Measurements from ENCODE around the gene PTCSC3. TPM values are rescaled to one million over a fixed set of nuclear protein-coding genes. Genes with fewer than 3 reads are reported as not detected.

PTCSC3 gene
- total and polyA plus RNA-seq, 10 of the 15 experiments (the other 5 are each of a cell fraction or from before 2014, with no cell fraction given): not detected

- TF ChIP-seq, protein P1, sequence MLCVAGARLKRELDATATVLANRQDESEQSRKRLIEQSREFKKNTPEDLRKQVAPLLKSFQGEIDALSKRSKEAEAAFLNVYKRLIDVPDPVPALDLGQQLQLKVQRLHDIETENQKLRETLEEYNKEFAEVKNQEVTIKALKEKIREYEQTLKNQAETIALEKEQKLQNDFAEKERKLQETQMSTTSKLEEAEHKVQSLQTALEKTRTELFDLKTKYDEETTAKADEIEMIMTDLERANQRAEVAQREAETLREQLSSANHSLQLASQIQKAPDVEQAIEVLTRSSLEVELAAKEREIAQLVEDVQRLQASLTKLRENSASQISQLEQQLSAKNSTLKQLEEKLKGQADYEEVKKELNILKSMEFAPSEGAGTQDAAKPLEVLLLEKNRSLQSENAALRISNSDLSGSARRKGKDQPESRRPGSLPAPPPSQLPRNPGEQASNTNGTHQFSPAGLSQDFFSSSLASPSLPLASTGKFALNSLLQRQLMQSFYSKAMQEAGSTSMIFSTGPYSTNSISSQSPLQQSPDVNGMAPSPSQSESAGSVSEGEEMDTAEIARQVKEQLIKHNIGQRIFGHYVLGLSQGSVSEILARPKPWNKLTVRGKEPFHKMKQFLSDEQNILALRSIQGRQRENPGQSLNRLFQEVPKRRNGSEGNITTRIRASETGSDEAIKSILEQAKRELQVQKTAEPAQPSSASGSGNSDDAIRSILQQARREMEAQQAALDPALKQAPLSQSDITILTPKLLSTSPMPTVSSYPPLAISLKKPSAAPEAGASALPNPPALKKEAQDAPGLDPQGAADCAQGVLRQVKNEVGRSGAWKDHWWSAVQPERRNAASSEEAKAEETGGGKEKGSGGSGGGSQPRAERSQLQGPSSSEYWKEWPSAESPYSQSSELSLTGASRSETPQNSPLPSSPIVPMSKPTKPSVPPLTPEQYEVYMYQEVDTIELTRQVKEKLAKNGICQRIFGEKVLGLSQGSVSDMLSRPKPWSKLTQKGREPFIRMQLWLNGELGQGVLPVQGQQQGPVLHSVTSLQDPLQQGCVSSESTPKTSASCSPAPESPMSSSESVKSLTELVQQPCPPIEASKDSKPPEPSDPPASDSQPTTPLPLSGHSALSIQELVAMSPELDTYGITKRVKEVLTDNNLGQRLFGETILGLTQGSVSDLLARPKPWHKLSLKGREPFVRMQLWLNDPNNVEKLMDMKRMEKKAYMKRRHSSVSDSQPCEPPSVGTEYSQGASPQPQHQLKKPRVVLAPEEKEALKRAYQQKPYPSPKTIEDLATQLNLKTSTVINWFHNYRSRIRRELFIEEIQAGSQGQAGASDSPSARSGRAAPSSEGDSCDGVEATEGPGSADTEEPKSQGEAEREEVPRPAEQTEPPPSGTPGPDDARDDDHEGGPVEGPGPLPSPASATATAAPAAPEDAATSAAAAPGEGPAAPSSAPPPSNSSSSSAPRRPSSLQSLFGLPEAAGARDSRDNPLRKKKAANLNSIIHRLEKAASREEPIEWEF (IDR thresholded peaks at IDR 0.05; ENCODE audit: insufficient replicate concordance, low read depth, low read length): no peak
- no peak for TF ChIP-seq MYC (IDR thresholded peaks at IDR 0.05; ENCODE audit: insufficient read depth, insufficient read length, insufficient replicate concordance, low read length, severe bottlenecking)
Observed at GRCh38 chr14:36134038-36134437, 42.5 kb downstream of the PTCSC3 start (continued).

- RAD21 ChIA-PET (ENCODE audit: unreplicated experiment): no interaction called here
- DNase-seq (ENCODE audit: low read depth, low spot score) (no peak), FAIRE-seq (no peak), ATAC-seq (no peak)
- in situ Hi-C loops (cut with MboI): no loop called here
- H3K4me3 ChIP-seq: no peak overlapping the region
- SMC1A ChIA-PET (ENCODE audit: uncharacterized antibody, unreplicated experiment): no interaction called here
- POLR2A ChIA-PET: no interaction called here
- H3K4me1 ChIP-seq (ENCODE audit: control insufficient read depth, insufficient read depth, low read length): no peaks in the 10 kb centered on the region
- H3K9ac ChIP-seq (ENCODE audit: control insufficient read depth, insufficient read depth, low read length): no peak overlapping the region
- no peak overlapping the region for H3K4me2 ChIP-seq (ENCODE audit: control insufficient read depth, insufficient read depth)
- H3K79me2 ChIP-seq (ENCODE audit: control insufficient read depth, insufficient read depth, low read length): no peaks in the 10 kb centered on the region
- no peak overlapping the region for H2AFZ ChIP-seq (ENCODE audit: control insufficient read depth, low read depth, low read length)
- no peaks in the 10 kb centered on the region for H4K20me1 ChIP-seq (ENCODE audit: control insufficient read depth, insufficient read depth)
- H3K27ac ChIP-seq (ENCODE audit: control insufficient read depth, insufficient read depth): no peak overlapping the region
- CTCF ChIA-PET: no interaction called here
- H3K9me3 ChIP-seq (replicated peaks; ENCODE audit: control insufficient read depth, insufficient read depth, low read length): no peaks in the 10 kb centered on the region
- intact Hi-C loops (cut with micrococcal nuclease; ENCODE audit: unreplicated experiment): no loop called here
- 0% methylated on average over 1 of the region's 1 CpG for WGBS (ENCODE audit: insufficient coverage, insufficient replicate concordance, low lambda C conversion rate, missing lambda C conversion rate)
- no peaks in the 10 kb centered on the region for H3K36me3 ChIP-seq (ENCODE audit: control insufficient read depth in 2 of 2, insufficient read depth in 2 of 2, low read length in 1 of 2)
- no peaks in the 10 kb centered on the region for H3K27me3 ChIP-seq (replicated peaks in 1 of 2; ENCODE audit: control insufficient read depth in 2 of 2, insufficient read depth in 2 of 2, low read length in 1 of 2)
- BruUV-seq (replicated peaks): no TSS peak
- TF ChIP-seq, protein P2, sequence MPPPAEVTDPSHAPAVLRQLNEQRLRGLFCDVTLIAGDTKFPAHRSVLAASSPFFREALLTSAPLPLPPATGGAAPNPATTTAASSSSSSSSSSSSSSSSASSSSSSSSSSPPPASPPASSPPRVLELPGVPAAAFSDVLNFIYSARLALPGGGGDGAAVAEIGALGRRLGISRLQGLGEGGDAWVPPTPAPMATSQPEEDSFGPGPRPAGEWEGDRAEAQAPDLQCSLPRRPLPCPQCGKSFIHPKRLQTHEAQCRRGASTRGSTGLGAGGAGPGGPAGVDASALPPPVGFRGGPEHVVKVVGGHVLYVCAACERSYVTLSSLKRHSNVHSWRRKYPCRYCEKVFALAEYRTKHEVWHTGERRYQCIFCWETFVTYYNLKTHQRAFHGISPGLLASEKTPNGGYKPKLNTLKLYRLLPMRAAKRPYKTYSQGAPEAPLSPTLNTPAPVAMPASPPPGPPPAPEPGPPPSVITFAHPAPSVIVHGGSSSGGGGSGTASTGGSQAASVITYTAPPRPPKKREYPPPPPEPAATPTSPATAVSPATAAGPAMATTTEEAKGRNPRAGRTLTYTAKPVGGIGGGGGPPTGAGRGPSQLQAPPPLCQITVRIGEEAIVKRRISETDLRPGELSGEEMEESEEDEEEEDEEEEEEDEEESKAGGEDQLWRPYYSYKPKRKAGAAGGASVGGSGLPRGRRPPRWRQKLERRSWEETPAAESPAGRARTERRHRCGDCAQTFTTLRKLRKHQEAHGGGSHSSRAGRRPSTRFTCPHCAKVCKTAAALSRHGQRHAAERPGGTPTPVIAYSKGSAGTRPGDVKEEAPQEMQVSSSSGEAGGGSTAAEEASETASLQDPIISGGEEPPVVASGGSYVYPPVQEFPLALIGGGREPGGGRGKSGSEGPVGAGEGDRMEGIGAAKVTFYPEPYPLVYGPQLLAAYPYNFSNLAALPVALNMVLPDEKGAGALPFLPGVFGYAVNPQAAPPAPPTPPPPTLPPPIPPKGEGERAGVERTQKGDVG (CRISPR knock-in tag; IDR thresholded peaks at IDR 0.05): no peak
- TF ChIP-seq ZNF274 (IDR thresholded peaks at IDR 0.05; ENCODE audit: insufficient read depth, insufficient read length) (no peak), SREBF2 (IDR thresholded peaks at IDR 0.05; ENCODE audit: low read length) (no peak), HDGF (IDR thresholded peaks at IDR 0.05) (no peak), SUPT20H (IDR thresholded peaks at IDR 0.05; ENCODE audit: borderline replicate concordance, control insufficient read depth, low read depth, low read length) (no peak), MTA3 (IDR thresholded peaks at IDR 0.05; ENCODE audit: borderline replicate concordance, low read length) (no peak), GATAD2B (conservative IDR thresholded peaks at IDR 0.05; ENCODE audit: low read depth) (no peak), SRF (IDR thresholded peaks at IDR 0.05; ENCODE audit: low read depth in 2 of 2, low read length in 2 of 2) (no peak)
- TF ChIP-seq, protein P3, sequence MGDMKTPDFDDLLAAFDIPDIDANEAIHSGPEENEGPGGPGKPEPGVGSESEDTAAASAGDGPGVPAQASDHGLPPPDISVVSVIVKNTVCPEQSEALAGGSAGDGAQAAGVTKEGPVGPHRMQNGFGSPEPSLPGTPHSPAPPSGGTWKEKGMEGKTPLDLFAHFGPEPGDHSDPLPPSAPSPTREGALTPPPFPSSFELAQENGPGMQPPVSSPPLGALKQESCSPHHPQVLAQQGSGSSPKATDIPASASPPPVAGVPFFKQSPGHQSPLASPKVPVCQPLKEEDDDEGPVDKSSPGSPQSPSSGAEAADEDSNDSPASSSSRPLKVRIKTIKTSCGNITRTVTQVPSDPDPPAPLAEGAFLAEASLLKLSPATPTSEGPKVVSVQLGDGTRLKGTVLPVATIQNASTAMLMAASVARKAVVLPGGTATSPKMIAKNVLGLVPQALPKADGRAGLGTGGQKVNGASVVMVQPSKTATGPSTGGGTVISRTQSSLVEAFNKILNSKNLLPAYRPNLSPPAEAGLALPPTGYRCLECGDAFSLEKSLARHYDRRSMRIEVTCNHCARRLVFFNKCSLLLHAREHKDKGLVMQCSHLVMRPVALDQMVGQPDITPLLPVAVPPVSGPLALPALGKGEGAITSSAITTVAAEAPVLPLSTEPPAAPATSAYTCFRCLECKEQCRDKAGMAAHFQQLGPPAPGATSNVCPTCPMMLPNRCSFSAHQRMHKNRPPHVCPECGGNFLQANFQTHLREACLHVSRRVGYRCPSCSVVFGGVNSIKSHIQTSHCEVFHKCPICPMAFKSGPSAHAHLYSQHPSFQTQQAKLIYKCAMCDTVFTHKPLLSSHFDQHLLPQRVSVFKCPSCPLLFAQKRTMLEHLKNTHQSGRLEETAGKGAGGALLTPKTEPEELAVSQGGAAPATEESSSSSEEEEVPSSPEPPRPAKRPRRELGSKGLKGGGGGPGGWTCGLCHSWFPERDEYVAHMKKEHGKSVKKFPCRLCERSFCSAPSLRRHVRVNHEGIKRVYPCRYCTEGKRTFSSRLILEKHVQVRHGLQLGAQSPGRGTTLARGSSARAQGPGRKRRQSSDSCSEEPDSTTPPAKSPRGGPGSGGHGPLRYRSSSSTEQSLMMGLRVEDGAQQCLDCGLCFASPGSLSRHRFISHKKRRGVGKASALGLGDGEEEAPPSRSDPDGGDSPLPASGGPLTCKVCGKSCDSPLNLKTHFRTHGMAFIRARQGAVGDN (IDR thresholded peaks at IDR 0.05): no peak
Observed at GRCh38 chr14:36132826-36133225, 43.7 kb downstream of the PTCSC3 start.
